ENCODE data around the gene GJA3.

The GJA3 gene

GRCh38 chr13:20099319-20099718, 61.5 kb downstream of the GJA3 start:
- no peak for DNase-seq (ENCODE audit: low read depth in 4 of 4, low spot score in 1 of 4)

- no peak for DNase-seq (ENCODE audit: low read depth in 4 of 4, low spot score in 1 of 4)
Measured at GRCh38 chr13:20093951-20094350, 66.9 kb downstream of the GJA3 start.

- DNase-seq (ENCODE audit: low read depth in 4 of 4, low spot score in 1 of 4): no peak
Measured at GRCh38 chr13:20090349-20090748, 70.5 kb downstream of the GJA3 start.
